ENCODE results near the gene SKAP1.

Gene SKAP1

GRCh38 chr17:48148029-48148770, 281.8 kb downstream of the SKAP1 start:
- DNase-seq (ENCODE audit: low read depth in 2 of 2), result no peak

DNA sequence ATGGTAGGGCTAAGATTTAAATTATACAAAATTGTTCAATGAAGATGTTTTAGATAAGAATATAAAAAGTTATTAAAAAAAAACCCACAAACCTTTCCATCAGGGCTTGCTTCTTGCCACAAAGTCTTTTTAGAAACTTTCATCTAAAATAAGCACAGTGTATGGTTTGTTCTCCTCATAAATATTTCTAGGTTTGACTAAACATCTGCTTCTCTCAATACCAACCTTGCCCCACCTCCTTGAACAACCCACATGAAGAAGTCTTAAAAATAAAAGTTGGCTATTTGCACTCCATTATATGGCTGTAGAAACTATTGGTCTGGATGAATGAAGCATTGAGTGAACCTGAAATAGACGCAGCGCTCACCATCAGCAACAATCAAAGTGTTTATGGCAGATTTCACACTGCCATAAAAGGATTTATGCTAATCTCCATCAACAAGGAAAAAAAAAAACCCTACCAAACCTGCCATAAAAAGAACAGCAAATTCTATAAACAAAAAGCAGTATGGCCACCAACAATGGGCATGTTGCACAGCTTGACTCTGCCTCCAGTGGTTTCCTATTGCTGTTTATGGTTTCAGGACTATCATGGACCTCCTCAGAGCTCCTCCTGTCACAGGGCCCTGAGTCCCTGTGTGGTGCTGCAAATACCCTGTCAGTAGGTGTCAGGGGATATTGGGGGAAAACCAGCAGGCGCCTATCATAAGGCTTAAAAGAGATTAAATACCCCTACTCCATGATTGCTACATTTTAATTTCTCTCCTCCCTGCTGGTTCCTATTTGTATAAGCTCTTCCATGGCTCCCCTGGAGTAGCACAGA, 284.8 kb downstream of the SKAP1 start:
- DNase-seq (ENCODE audit: low read depth in 2 of 2), result no peak

- no peak for DNase-seq (ENCODE audit: low read depth in 2 of 2)
Measured at GRCh38 chr17:48144231-48144630, 285.8 kb downstream of the SKAP1 start.

- no peak for DNase-seq (ENCODE audit: low read depth in 2 of 2)
Measured at GRCh38 chr17:48143629-48144028, 286.4 kb downstream of the SKAP1 start.

DNA sequence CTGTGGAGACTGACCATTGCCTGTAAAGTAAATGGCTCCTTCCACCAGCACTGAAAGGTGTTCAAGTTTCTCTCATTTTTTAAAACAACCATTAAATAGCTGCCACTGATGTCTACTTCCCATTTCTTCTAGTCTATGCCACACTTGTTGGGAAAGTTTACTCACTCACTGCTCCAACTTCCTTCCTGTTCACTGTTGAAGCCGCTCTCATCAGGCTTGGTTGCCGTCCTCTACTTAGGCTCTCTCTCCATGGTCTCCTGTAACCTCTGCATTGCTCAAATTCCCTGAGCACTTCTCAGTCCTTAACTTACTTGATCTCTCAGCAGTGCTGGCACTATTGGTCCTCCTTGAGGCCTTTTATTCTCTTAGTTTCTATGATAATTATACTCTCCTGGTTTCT, 290.1 kb downstream of the SKAP1 start:
- no peak for DNase-seq (ENCODE audit: low read depth in 2 of 2)

- no peak for DNase-seq (ENCODE audit: low read depth in 2 of 2)
Measured at GRCh38 chr17:48137656-48138055, 292.4 kb downstream of the SKAP1 start.

GRCh38 chr17:48134912-48135480, 295.0 kb downstream of the SKAP1 start:
- no peak for DNase-seq (ENCODE audit: low read depth in 2 of 2)

DNA sequence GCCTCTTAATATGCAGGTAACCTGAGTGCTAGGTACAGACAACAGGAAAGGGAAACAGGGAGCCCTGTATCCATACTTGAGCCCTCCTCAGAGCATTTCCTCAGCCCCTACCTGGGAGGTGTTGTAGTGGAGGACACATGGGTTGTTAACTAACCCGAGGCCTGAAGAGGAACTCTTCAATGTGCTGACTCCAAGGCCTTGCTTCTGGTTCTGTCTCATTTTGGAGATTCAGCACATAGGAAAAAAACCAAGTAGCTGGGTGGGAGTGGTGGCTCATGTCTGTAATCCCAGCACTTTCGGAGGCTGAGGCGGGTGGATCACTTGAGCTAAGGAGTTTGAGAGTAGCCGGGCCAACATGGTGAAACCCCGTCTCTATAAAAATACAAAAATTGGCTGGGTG, 297.6 kb downstream of the SKAP1 start:
- no peak for DNase-seq (ENCODE audit: low read depth in 2 of 2)

- peak; percentile 15 to 38 for DNase-seq (ENCODE audit: low read depth in 2 of 2)
Measured at GRCh38 chr17:48131216-48131824, 298.7 kb downstream of the SKAP1 start.

- no peak for DNase-seq (ENCODE audit: low read depth in 2 of 2)
Measured at GRCh38 chr17:48129981-48130380, 300.0 kb downstream of the SKAP1 start.

DNA sequence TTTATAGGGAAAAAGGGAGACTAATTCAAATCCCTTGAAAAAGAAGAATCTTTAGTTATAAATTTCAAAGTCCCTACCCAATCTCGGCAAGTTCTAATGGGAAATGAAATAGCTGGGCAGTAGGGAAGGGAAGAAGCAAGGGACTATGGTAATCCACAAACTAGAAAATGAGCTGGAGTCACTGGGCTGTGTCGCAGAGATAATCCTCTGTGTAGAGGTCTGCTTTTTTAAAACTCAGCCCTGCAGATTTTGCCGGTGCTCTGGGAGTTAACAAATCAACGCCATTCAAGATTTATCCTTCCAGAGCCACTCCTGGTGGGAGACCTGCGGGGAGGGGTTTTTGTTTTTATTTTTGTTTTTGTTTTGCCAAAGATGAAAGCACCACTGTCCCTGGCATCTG, 301.6 kb downstream of the SKAP1 start:
- DNase-seq (ENCODE audit: low read depth in 2 of 2), result no peak

DNA sequence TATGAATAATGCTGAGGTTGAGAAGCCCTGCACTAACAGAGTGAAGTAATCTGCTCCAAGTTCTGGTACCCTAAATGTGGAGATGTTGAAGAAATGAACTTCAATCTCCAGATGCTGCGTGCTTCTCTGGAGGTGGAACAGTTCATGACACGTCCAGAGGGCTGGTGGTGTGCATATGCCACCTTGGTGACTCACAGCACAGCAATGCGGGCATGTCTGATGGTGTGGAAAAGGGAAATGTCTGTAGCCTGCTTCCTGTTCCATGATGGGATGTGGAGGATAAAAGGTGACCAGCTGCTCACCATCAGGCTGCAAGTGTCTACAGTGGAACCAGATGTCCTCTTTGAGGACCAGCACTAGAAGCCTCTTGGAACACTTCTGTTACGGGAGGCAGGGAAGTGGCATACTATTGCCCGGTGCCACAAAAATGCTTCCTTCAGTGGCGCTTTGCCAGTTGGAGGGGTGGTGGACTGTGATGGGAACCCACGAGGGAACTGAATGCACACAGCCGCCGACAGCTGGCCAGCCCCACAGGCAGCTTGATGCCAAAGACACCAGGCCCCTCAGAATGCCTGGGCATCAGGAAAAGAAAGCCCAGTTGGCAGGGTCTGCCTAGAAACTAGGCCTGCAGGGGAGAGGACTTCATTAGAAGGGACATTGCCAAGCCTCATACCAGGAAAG, 302.5 kb downstream of the SKAP1 start:
- no peak for DNase-seq (ENCODE audit: low read depth in 2 of 2)

- no peak for DNase-seq (ENCODE audit: low read depth in 2 of 2)
Measured at GRCh38 chr17:48126532-48126850, 303.5 kb downstream of the SKAP1 start.

DNA sequence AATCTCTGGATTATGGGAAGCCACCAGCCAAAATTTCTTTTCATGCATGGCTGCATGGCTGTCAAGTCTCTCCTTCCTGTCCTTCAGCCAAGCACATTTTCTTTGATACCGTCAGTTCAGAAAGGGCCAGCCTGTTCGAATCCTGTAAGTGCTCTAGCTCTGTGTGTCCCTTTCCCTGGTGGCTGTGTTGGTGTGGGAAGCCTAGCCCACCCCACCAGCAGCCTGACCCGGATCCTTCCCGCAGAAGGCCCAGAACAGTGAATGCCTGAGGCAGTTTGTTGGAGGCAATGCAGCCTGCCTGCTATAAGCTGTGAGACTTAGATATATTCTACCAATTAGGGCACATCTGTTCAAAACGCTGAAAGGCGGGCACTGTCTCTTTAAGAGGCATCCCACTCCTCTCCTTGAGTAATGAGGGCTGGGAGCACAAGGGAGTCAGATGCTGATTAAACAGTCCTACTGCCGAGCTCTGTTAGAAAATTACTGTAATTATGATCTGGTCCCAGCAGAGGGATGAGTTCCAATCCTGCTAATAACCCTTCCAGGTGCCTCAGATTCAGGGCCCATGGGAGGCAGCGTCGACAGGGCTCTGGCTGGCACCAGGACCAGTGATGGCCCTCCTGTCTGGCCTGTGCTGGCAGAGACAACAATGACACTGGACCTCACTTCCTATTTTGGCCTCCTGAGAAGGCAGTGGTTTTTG, 304.0 kb downstream of the SKAP1 start:
- no peak for DNase-seq (ENCODE audit: low read depth in 2 of 2)

- no peak for DNase-seq (ENCODE audit: low read depth in 2 of 2)
Measured at GRCh38 chr17:48123776-48124388, 306.1 kb downstream of the SKAP1 start.

DNA sequence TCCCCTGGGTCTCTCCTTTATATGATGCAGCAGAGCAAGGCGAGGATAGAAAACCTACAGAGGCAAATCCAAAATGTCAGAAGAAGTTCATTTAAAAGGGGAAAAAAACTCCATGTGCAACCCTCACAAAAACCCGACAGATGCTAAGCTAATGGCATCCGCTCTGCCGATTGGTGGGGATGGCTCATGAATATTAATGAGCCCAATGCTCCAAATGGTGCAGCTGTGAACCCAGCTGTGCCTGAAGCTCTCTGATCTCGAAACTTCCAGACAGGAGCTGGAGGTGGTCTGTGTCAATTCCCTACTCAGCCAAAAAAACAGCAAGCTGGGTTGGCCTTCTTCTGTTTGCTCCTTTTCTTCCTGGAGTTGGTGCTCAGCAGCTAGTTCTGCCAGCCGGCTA, 306.9 kb downstream of the SKAP1 start:
- DNase-seq (ENCODE audit: low read depth in 2 of 2), result no peak

GRCh38 chr17:48122665-48123045, 307.4 kb downstream of the SKAP1 start:
- no peak for DNase-seq (ENCODE audit: low read depth in 2 of 2)

DNA sequence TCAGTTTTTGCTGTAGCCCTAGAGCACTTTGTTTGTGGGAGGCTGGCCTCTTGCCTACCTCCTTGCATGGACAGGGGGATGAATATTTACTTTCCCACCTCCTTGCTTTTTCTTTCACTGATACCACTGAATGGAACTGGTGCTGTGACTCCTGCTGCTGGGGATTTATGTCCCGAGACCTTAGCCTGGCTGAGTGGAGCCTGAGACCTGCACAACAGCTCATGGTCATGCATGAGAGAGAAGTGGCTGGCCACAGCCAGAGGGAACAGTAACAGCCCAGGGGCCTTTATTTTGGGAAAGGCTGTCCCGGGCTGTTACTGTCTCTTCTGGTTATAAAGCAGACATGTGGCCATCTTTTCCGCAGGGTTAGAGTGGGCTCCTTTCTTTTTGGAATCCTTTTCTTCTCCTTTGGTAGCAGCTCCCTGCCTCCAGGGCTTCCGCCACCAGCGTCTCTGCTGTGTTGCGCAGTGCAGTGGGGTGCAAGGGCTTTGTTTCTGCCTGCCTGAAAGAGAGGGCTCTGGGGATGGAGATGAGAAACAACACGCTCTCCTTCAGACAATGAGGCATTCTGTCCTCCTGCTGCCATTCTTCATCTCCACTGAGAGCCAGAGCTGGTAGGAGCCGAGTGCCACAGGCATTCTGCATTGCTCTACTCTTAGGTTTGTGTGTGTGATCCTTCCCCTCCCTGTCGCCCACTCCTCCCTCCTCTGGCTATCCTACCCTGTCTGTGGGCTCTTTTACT, 307.9 kb downstream of the SKAP1 start:
- no peak for DNase-seq (ENCODE audit: low read depth in 2 of 2)

DNA sequence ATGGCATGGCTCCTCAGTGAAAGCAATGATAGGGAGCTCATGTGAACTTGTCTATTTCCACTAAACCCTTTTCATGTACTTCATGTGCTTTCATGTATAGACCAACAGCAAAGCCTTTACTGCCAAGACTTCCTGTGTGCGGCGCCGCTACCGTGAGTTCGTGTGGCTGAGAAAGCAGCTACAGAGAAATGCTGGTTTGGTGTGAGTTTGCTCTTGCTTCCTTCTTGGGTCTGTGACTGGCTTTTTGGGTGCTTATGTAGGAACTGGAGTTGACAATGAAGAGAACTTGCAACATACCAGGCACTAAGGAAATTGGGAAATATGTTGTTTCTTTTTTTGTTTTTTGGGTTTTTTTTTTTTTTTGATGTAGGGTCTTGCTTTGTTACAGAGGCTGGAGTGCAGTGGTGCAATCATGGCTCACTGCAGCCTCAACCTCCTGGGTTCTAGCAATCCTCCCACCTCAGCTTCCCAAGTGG, 316.8 kb downstream of the SKAP1 start:
- peak; percentile 17 to 19 for DNase-seq (ENCODE audit: low read depth in 2 of 2)

- no peak for DNase-seq (ENCODE audit: low read depth in 2 of 2)
Measured at GRCh38 chr17:48111937-48112241, 318.1 kb downstream of the SKAP1 start.

Data from stimulated activated CD8-positive, alpha-beta memory T cell treated with anti-CD3 and anti-CD28 coated beads, Interleukin-7, amount 100 ng/mL, for 4 hours (primary cell).